Measurements from ENCODE around the gene ADGRE2.
"Not testable (repeated sequence)": the region's sequence is repeated elsewhere in the genome, so short reads cannot be mapped to it uniquely, and the experiment has no call there.

The ADGRE2 gene

GRCh38 chr19:14809272-14810057 lies 31.1 kb upstream of the ADGRE2 start:
- peaks cover 8% of the 10 kb centered on the region for H3K9me3 Mint-ChIP-seq
- H3K27me3 Mint-ChIP-seq (ENCODE audit: low read depth), result peaks cover 8% of the 10 kb centered on the region
- no peak for TF ChIP-seq CTCF (IDR thresholded peaks at IDR 0.05; ENCODE audit: unreplicated experiment in 3 of 3)
- H3K36me3 Mint-ChIP-seq (ENCODE audit: low read depth), result no peaks in the 10 kb centered on the region
- no peak overlapping the region for H3K27ac Mint-ChIP-seq
- H3K4me3 Mint-ChIP-seq, result no peak overlapping the region
- no peaks in the 10 kb centered on the region for H3K4me1 Mint-ChIP-seq

GRCh38 chr19:14804765-14805164 lies 26.4 kb upstream of the ADGRE2 start:
- H3K27me3 Mint-ChIP-seq (ENCODE audit: low read depth), result no peaks in the 10 kb centered on the region
- H3K27ac Mint-ChIP-seq, result no peak overlapping the region
- peaks cover 14% of the 10 kb centered on the region for H3K9me3 Mint-ChIP-seq
- no peak overlapping the region for H3K4me3 Mint-ChIP-seq
- H3K4me1 Mint-ChIP-seq, result no peaks in the 10 kb centered on the region
- TF ChIP-seq CTCF (IDR thresholded peaks at IDR 0.05; ENCODE audit: unreplicated experiment in 3 of 3), result no peak
- H3K36me3 Mint-ChIP-seq (ENCODE audit: low read depth), result no peaks in the 10 kb centered on the region

- H3K27me3 Mint-ChIP-seq (ENCODE audit: low read depth), result peaks cover 4% of the 10 kb centered on the region
- H3K9me3 Mint-ChIP-seq, result peaks cover 11% of the 10 kb centered on the region
- H3K36me3 Mint-ChIP-seq (ENCODE audit: low read depth), result no peaks in the 10 kb centered on the region
- H3K27ac Mint-ChIP-seq, result no peak overlapping the region
- H3K4me1 Mint-ChIP-seq, result no peaks in the 10 kb centered on the region
- no peak overlapping the region for H3K4me3 Mint-ChIP-seq
- TF ChIP-seq CTCF (IDR thresholded peaks at IDR 0.05; ENCODE audit: unreplicated experiment in 3 of 3), result no peak
Measured at GRCh38 chr19:14798760-14799159, 20.4 kb upstream of the ADGRE2 start.

- Mint-ChIP-seq H3K9me3 (peaks cover 7% of the 10 kb centered on the region), H3K4me3 (no peak overlapping the region), H3K36me3 (ENCODE audit: low read depth) (no peaks in the 10 kb centered on the region), H3K27ac (no peak overlapping the region), H3K4me1 (no peaks in the 10 kb centered on the region), H3K27me3 (ENCODE audit: low read depth) (peaks cover 4% of the 10 kb centered on the region)
- no peak for TF ChIP-seq CTCF (IDR thresholded peaks at IDR 0.05; ENCODE audit: unreplicated experiment in 3 of 3)
Measured at GRCh38 chr19:14796021-14796420, 17.7 kb upstream of the ADGRE2 start.

GRCh38 chr19:14795078-14795721 lies 16.8 kb upstream of the ADGRE2 start:
- Mint-ChIP-seq H3K36me3 (ENCODE audit: low read depth) (no peaks in the 10 kb centered on the region), H3K4me3 (no peak overlapping the region), H3K9me3 (peaks cover 7% of the 10 kb centered on the region), H3K27ac (no peak overlapping the region), H3K27me3 (ENCODE audit: low read depth) (peaks cover 4% of the 10 kb centered on the region), H3K4me1 (no peaks in the 10 kb centered on the region)
- no peak for TF ChIP-seq CTCF (IDR thresholded peaks at IDR 0.05; ENCODE audit: unreplicated experiment in 3 of 3)

GRCh38 chr19:14792250-14792649 lies 13.9 kb upstream of the ADGRE2 start:
- not testable (repeated sequence) for H3K9me3 Mint-ChIP-seq; H3K4me1 Mint-ChIP-seq; H3K27ac Mint-ChIP-seq; H3K27me3 Mint-ChIP-seq (ENCODE audit: low read depth); H3K4me3 Mint-ChIP-seq; H3K36me3 Mint-ChIP-seq (ENCODE audit: low read depth)

Data from nephron (organoid).